Right cardiac atrium (tissue), 5 donors: ENCODE results near the gene SLC29A3. TPM values are rescaled to one million over a fixed set of nuclear protein-coding genes. Genes with fewer than 3 reads are reported as not detected.

Experiments used
- ATAC-seq, 2 donors: fragments of 200-7000 bp; cut with Tn5 transposase; one replicate each; pipeline versions ENCODE4 v1.8.0 to v1.9.1; 2020; ENCODE audit warnings: moderate library complexity in 2 of 2, mild to moderate bottlenecking in 1 of 2
- DNase-seq, 3 donors: peaks; one replicate each; pipeline ENCODE4 v3.0.0-alpha.2; 2020
- H3K27ac ChIP-seq: one replicate; pipeline ENCODE4 v1.5.1; 2013; ENCODE audit warnings: mild to moderate bottlenecking, low read length, control low read depth, moderate library complexity
- H3K27me3 ChIP-seq: one replicate; pipeline ENCODE4 v1.6.1; 2013; ENCODE audit not compliant: control insufficient read depth, insufficient read depth
- H3K4me1 ChIP-seq: one replicate; pipeline ENCODE4 v1.6.1; 2013; ENCODE audit warnings: low read length; ENCODE audit not compliant: control insufficient read depth, insufficient read depth
- H3K4me3 ChIP-seq: one replicate; pipeline ENCODE4 v1.5.1; 2013; ENCODE audit warnings: low read length, control low read depth
- H3K9me3 ChIP-seq: one replicate; pipeline ENCODE4 v1.6.1; 2013; ENCODE audit warnings: low read length; ENCODE audit not compliant: control insufficient read depth
- WGBS: extraction: QIAGEN DNeasy Blood & Tissue Kit; methylation state at CpG from one replicate; pipeline ENCODE4 v1.1.7; 2013; 5-methylcytosine and 5-hydroxymethylcytosine counted together
- intact Hi-C, 4 donors: fragments of 100-400 bp; cut with DNase I; formaldehyde crosslinking; loops; one replicate each; pipeline versions ENCODE4 v1.11.0 to v1.14.0; 2022 to 2023
- polyA plus RNA-seq: library from polyadenylated mRNA; stranded (reverse); fragments of 200-250 nt; gene quantifications from one replicate; pipeline ENCODE4 v1.2.3, GENCODE V29; 2013
- total RNA-seq, 4 donors: library from RNA; stranded (reverse); fragmentation: NEBNext Ultra II Directional; extraction: Animal tissue kit (Norgen Biotek cat#: 25700); gene quantifications; one replicate each; pipeline ENCODE4 v1.2.1, GENCODE V29; 2021
- donor health status: healthy with polysubstance abuse.
- donor health status: DM: no; HTN: yes; CAD: no.
- donor health status: DM: no; HTN: no; CAD: no.
- donor health status: DM: no; HTN: yes; CAD: no; lungs with severe emphysema.
- donor health status: DM: yes; HTN: yes; CAD: no.

The SLC29A3 gene
- total and polyA plus RNA-seq, 5 donors: 1.4 to 2.7 (median 2.2) TPM

DNA sequence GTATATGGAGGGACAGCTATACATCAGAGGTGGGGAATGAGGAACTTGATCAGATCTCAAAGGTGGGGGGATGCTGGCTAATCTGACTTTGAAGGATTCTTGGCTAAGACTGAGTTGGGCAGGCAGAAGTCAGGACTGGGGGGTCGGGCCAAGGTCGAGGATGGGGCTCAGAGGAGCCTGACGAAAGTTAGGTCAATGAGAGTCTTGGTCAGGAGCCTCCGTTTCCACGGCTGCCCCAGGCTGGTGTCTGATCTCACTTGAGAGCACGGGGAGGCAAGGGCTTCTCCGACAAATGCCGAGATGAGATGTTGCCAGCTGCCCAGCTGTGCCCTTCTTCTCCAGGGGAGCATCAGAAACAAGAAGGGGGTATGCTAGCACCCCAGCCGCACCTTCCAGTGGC lies 5.7 kb downstream of the SLC29A3 start:
- intact Hi-C loops: no loop called here
- ATAC-seq (no peak), DNase-seq (peak in 1 of 3 donors; percentile 26)
- no peaks in the 10 kb centered on the region for H3K9me3 ChIP-seq
- no peak overlapping the region for H3K27ac ChIP-seq
- no peaks in the 10 kb centered on the region for H3K27me3 ChIP-seq
- 93% methylated on average over 9 of the region's 9 CpGs for WGBS
- no peak overlapping the region for H3K4me3 ChIP-seq
- no peaks in the 10 kb centered on the region for H3K4me1 ChIP-seq

DNA sequence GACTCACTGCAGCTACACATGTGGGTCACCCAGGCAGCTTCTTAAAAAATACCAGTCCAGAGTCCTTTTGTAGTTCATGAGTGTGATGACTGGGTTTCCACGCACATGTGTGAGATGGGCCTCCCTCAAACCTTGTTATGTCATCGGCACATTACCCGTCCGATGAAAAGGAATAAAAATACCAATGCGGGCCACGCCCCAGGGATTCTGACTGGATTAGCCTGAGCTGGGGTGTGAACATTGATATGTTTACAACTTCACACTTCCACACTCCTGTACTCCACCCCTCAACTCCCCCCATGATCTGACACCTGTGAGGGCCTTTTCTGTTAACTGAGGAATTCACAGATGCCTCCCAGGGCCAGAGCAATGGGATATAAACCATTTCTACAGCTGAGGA lies 6.2 kb downstream of the SLC29A3 start:
- Histone ChIP-seq H3K27me3 (no peaks in the 10 kb centered on the region), H3K4me3 (no peak overlapping the region), H3K9me3 (no peaks in the 10 kb centered on the region), H3K4me1 (no peaks in the 10 kb centered on the region), H3K27ac (no peak overlapping the region)
- DNase-seq (peak in 1 of 3 donors; percentile 7), ATAC-seq (no peak)
- intact Hi-C loops: no loop called here
- WGBS: 72% methylated on average over 6 of the region's 6 CpGs

DNA sequence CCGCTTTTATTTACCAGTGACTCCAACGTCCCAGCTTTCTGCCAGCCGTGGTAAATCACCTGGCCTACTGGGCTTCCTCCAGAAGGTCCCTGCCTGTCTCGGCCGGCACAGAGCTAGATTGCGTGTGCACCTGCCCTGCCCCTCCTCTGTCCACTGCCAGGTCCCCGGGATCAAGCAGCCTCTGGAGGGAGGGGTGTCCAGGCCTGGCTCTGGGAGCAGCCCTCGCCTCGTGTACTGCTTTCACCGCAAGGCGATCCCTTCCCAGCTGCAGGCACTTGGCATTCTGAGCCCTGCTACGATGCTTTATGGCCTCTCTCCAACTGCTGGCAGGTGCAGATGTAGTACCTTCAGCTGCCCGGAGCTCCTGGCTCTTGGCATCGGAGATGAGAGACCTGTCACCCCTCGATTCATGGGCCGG lies 7.4 kb downstream of the SLC29A3 start:
- H3K27ac ChIP-seq: no peak overlapping the region
- intact Hi-C loops: no loop called here
- 90% methylated on average over 16 of the region's 16 CpGs for WGBS
- H3K4me3 ChIP-seq: no peak overlapping the region
- no peaks in the 10 kb centered on the region for H3K9me3 ChIP-seq
- DNase-seq: peak in 1 of 3 donors; percentile 27
- H3K4me1 ChIP-seq: no peaks in the 10 kb centered on the region
- ATAC-seq: no peak
- H3K27me3 ChIP-seq: no peaks in the 10 kb centered on the region

DNA sequence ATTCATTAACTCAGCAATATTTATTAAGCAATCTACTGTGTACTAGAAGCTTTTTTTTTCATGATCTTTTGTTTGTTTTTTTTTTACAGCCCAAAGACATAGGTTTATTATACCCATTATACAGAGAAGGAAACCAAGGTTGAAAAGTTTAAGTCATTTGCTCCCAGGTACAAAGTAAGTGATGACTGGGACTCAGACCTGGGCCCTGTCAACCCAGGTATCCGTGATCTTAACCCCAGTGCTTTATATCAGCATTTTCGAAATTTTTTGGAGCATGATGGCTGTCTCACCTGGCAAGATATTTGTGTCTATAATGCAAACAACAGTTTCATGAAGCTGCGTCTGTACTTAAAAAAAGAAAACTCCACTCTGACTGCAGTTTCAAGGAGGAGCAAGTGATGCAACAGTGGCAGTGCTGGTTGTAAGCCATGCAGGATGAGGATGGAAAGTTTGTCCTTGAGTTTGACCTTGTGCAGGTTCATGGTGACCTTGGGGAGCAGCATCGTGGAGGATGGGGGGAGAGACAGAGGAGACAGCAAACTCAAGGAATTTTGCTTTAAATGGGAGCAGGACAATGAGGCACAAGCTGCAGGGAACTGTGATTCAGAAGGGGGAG lies 11.8 kb downstream of the SLC29A3 start:
- no peaks in the 10 kb centered on the region for H3K9me3 ChIP-seq
- H3K4me3 ChIP-seq: no peak overlapping the region
- DNase-seq (no peak), ATAC-seq (no peak)
- H3K4me1 ChIP-seq: no peaks in the 10 kb centered on the region
- no peaks in the 10 kb centered on the region for H3K27me3 ChIP-seq
- intact Hi-C loops: no loop called here
- no peak overlapping the region for H3K27ac ChIP-seq
- 81% methylated on average over 4 of the region's 4 CpGs for WGBS

DNA sequence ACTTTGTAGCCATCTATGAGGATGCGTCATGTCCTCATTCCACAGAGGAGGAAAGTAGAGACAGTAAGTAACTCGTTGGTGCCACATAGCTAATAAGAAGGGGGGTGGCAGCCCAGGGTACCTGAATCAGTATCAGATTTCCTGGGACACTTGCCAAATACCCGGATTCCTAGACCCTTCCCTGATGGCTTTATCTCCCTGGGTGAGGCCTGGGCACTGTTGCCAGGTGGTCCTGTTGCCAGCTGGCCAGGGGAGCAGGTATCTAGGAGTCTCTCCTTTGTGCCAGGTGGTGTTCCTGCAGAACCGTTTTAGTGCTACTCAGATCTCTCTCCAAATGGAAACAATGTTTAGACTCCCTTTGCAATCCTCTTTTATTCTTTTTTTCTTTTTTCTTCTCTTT lies 12.7 kb downstream of the SLC29A3 start:
- WGBS: 66% methylated on average over 4 of the region's 4 CpGs
- Histone ChIP-seq H3K4me1 (no peaks in the 10 kb centered on the region), H3K27me3 (no peaks in the 10 kb centered on the region), H3K27ac (no peak overlapping the region), H3K4me3 (no peak overlapping the region), H3K9me3 (no peaks in the 10 kb centered on the region)
- DNase-seq (peak in 1 of 3 donors; percentile 15), ATAC-seq (no peak)
- intact Hi-C loops: no loop called here

DNA sequence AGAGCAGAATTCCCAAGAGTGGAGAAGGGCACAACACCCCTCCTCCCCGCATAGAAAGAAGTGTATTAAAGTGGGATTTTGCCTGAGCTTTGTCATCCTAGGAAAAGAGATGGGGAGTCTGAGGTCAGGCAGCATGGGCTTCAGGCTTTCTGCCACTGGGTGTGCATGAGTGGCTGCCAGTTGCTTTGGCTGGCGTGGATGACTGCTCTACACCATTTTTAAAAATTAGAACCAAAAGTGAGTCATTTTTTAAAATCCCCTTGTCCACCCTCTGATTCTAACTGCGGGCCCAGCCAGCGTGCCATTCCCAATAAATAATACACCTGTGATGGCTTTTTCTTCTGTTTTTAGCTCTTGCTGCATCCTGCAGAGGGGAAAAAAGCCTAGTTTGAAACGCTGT lies 13.4 kb downstream of the SLC29A3 start:
- ATAC-seq: no peak
- WGBS: 93% methylated on average over 5 of the region's 5 CpGs
- no peaks in the 10 kb centered on the region for H3K27me3 ChIP-seq
- intact Hi-C loops: no loop called here
- no peak for DNase-seq
- H3K9me3 ChIP-seq: no peaks in the 10 kb centered on the region
- no peak overlapping the region for H3K27ac ChIP-seq
- H3K4me1 ChIP-seq: no peaks in the 10 kb centered on the region
- H3K4me3 ChIP-seq: no peak overlapping the region

DNA sequence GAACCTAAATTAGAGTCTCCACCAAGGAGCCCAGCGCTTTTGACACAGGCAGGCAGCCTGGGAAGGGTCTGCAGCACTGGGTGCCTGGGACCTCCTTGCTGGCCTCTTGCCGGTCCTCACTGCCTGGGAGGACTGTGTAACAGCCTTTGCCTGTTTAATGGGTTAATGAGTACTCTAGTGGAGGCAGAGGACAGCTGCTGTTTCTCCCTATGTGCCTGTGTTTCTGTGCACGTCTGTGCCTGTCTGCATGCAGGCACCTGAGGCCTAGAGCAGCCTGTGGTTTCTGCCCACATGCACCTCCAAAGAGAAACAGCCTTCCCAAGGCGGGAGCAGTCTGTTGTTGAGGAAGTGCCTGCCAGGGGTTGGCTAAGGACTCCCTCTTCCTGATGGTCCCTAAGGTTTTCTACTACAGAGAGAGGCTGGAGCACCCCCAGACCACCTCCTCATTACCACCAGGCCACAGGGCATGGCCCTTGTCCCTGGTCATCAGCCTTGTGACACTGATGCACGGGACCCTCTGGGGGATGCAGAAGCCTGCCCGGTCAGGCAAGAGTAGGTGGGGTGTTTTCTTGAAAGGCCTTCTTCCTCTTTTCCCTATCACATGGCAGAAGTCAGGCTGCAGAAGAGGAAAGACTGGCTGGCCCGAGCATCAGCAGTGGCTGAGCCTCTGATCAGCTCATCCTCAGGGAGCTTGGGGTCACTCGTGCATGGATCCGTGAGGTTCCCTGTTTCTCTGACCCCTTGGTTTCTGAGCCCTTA lies 14.2 kb downstream of the SLC29A3 start:
- no peak overlapping the region for H3K27ac ChIP-seq
- no peaks in the 10 kb centered on the region for H3K4me1 ChIP-seq
- no peaks in the 10 kb centered on the region for H3K9me3 ChIP-seq
- 77% methylated on average over 9 of the region's 9 CpGs for WGBS
- no peaks in the 10 kb centered on the region for H3K27me3 ChIP-seq
- no peak overlapping the region for H3K4me3 ChIP-seq
- ATAC-seq (peak in 1 of 2 donors; percentile 18), DNase-seq (peak in 1 of 3 donors; percentile 43)
- intact Hi-C loops: no loop called here

DNA sequence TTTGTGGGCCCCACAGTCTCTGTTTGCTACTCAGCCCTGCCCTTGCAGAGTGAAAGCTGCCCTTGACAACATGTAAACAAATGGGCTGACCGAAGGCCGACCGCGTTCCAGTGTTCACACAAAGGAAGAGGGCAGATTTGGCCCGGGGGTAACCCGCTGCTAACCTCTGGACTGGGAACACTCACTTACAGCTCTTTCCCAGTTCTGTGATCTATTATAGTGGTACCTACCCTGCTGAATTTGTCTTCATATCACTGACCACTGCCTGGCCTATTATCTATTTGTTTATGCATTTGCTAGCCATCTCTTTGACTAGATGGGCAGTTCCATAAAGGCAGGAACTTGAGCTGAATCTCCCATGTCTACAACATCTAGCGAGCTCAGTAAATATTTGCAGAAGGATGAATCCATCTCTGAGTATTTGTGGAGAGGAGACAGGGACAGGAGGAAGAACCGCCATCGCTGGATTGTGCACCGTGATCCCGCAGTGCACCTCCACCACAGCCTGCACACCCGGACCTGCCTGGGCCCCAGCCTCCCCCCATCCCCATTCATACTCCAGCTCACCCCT lies 15.2 kb downstream of the SLC29A3 start:
- ATAC-seq: no peak
- H3K4me1 ChIP-seq: no peaks in the 10 kb centered on the region
- peak in 1 of 3 donors; percentile 27 for DNase-seq
- no peaks in the 10 kb centered on the region for H3K9me3 ChIP-seq
- intact Hi-C loops: no loop called here
- 84% methylated on average over 12 of the region's 12 CpGs for WGBS
- H3K4me3 ChIP-seq: no peak overlapping the region
- no peaks in the 10 kb centered on the region for H3K27me3 ChIP-seq
- no peak overlapping the region for H3K27ac ChIP-seq

DNA sequence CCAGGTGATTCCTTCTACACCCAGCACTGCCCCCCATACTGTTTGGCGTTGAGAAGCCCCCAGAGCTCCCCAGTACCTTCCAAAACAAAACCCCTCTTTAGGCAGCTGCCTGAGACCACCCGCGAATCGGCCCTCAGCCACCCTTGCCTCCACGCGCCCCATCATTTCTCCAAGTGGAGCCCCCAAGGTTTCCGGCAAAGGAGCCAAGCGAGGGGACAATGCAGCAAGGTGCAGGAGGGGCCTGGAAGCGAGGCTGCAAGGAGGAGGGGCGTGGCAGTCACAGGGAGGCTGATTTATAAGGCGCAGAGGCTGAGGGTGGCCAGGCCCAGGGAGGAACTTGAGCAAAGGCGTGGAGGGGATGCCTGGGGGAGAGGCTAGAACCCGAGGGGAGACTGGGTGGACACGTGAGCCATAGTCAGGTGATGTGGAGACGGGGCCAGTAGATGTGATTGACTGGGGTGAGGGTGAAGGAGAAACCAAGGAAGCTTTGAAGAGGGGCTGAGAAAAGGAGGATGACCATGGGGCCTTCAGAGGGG lies 16.2 kb downstream of the SLC29A3 start:
- WGBS: 93% methylated on average over 15 of the region's 15 CpGs
- no peak for ATAC-seq

DNA sequence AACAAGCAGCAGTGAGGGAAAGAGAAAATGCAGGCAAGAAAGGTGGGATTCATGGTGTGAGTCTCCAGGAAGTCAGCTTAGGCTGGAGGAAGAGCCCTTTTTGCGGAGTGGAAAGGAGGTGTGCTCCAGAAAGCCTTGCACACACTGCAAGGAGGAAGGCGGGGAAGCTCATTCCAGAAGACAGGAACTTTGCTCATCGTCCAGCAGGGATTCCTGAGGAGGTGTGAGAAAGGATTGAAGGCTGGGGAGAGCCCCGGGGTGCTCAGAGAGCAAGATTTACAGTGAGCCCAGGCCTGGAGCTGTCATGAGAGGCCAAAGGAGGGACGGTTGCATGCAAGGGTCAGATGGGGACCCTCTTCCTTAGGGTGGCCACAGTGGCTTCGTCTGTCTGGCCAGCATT lies 17.6 kb downstream of the SLC29A3 start:
- no peaks in the 10 kb centered on the region for H3K27me3 ChIP-seq
- H3K4me1 ChIP-seq: no peaks in the 10 kb centered on the region
- no peak for ATAC-seq
- H3K9me3 ChIP-seq: no peaks in the 10 kb centered on the region
- H3K27ac ChIP-seq: no peak overlapping the region
- intact Hi-C loops: no loop called here
- DNase-seq: no peak
- H3K4me3 ChIP-seq: no peak overlapping the region
- 76% methylated on average over 6 of the region's 6 CpGs for WGBS

More for the DNA sequence above, 16.2 kb downstream of the SLC29A3 start:
- Histone ChIP-seq H3K4me3 (no peak overlapping the region), H3K4me1 (no peaks in the 10 kb centered on the region), H3K27me3 (no peaks in the 10 kb centered on the region), H3K9me3 (no peaks in the 10 kb centered on the region), H3K27ac (no peak overlapping the region)
- DNase-seq: peak in 1 of 3 donors; percentile 33
- intact Hi-C loops: no loop called here

DNA sequence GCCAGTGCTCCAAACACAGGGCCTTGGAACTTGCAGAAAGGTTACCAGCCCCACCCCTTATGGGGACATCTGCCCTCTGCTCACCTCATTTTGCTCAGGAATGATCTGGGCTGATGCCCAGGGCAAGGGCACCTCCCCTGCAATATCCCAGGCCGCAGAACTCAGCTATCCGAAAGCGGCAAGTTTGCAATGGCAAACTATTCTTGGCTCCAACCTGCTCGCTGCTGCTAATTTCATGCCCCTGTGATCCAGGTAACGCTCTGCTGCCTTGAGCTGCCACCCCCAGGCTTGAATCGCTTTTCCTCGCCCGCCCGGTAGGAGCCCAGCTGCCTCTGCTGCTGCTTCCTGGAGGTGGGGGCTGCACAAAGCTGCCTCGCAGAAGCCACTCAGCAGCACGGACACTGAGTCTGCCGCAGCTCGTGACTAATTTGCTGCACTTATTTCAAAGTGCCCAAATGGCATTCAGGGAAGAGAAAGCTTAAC lies 18.2 kb downstream of the SLC29A3 start:
- no peaks in the 10 kb centered on the region for H3K4me1 ChIP-seq
- no peaks in the 10 kb centered on the region for H3K27me3 ChIP-seq
- no peak overlapping the region for H3K27ac ChIP-seq
- intact Hi-C loops: no loop called here
- H3K9me3 ChIP-seq: no peaks in the 10 kb centered on the region
- no peak overlapping the region for H3K4me3 ChIP-seq
- no peak for ATAC-seq
- WGBS: 98% methylated on average over 13 of the region's 13 CpGs
- peak in 1 of 3 donors; percentile 36 for DNase-seq
